SK-N-SH treated with all-trans-retinoic acid at 6 μM for 48 hours (cell line): Measurements from ENCODE around the gene TADA2B.

ENCODE experiments used
- ATAC-seq: fragments of 200-7000 bp; cut with Tn5 transposase; 3 replicates; pipeline ENCODE4 v1.9.1; 2020; ENCODE audit warnings: mild to moderate bottlenecking, moderate library complexity
- ARNTL ChIP-seq: fragments of 450-650 bp; formaldehyde crosslinking; IDR thresholded peaks from 2 replicates; pipeline ENCODE4 v1.5.0; 2020; ENCODE audit warnings: low read depth, mild to moderate bottlenecking, moderate library complexity, borderline replicate concordance
- BACH2 ChIP-seq: fragments of 250-450 bp; sonication (Bioruptor Pico); IDR thresholded peaks from 2 replicates; pipeline ENCODE4 v1.9.0; 2021; ENCODE audit warnings: mild to moderate bottlenecking, borderline replicate concordance
- CREB5 ChIP-seq: fragments of 250-450 bp; sonication (Bioruptor Pico); IDR thresholded peaks from 2 replicates; pipeline ENCODE4 v1.5.1; 2020; ENCODE audit warnings: low read depth, mild to moderate bottlenecking, moderate library complexity
- CSDC2 ChIP-seq: fragments of 250-450 bp; sonication (Bioruptor Pico); IDR thresholded peaks from 2 replicates; pipeline ENCODE4 v1.5.0; 2020; ENCODE audit warnings: mild to moderate bottlenecking, moderate library complexity
- CSRNP3 ChIP-seq: fragments of 250-450 bp; sonication (Bioruptor Pico); IDR thresholded peaks from 2 replicates; pipeline ENCODE4 v1.5.1; 2021; ENCODE audit warnings: mild to moderate bottlenecking, moderate library complexity
- GLIS3 ChIP-seq: fragments of 250-450 bp; sonication (Bioruptor Pico); IDR thresholded peaks from 2 replicates; pipeline ENCODE4 v1.5.0; 2020; ENCODE audit warnings: mild to moderate bottlenecking, moderate library complexity
- ISL1 ChIP-seq: fragments of 250-450 bp; sonication (Bioruptor Pico); IDR thresholded peaks from 2 replicates; pipeline ENCODE4 v2.1.2; 2022; ENCODE audit warnings: mild to moderate bottlenecking, moderate library complexity
- OSR1 ChIP-seq: fragments of 250-450 bp; sonication (Bioruptor Pico); IDR thresholded peaks from 2 replicates; pipeline ENCODE4 v1.8.0; 2022; ENCODE audit warnings: moderate library complexity, mild to moderate bottlenecking, inconsistent platforms
- PATZ1 ChIP-seq: fragments of 250-450 bp; sonication (Bioruptor Pico); IDR thresholded peaks from 2 replicates; pipeline ENCODE4 v1.8.0; 2020; ENCODE audit warnings: mild to moderate bottlenecking, moderate library complexity, borderline replicate concordance
- POU6F1 ChIP-seq: fragments of 250-450 bp; sonication (Bioruptor Pico); IDR thresholded peaks from 2 replicates; pipeline ENCODE4 v1.8.0; 2021; ENCODE audit warnings: low read depth, mild to moderate bottlenecking, moderate library complexity, borderline replicate concordance
- PPARA ChIP-seq: fragments of 250-450 bp; sonication (Bioruptor Pico); IDR thresholded peaks from 2 replicates; pipeline ENCODE4 v1.5.0; 2020; ENCODE audit warnings: mild to moderate bottlenecking, borderline replicate concordance
- RARB ChIP-seq: fragments of 250-450 bp; sonication (Bioruptor Pico); IDR thresholded peaks from 2 replicates; pipeline ENCODE4 v1.8.0; 2021; ENCODE audit warnings: mild to moderate bottlenecking, moderate library complexity
- SNAI2 ChIP-seq: fragments of 250-450 bp; sonication (Bioruptor Pico); IDR thresholded peaks from 2 replicates; pipeline ENCODE4 v1.5.0; 2020; ENCODE audit warnings: mild to moderate bottlenecking, moderate library complexity
- TCF4 ChIP-seq: fragments of 250-450 bp; sonication (Bioruptor Pico); IDR thresholded peaks from 2 replicates; pipeline ENCODE4 v1.8.0; 2021; ENCODE audit warnings: mild to moderate bottlenecking, moderate library complexity, borderline replicate concordance
- TOX ChIP-seq: fragments of 250-450 bp; sonication (Bioruptor Pico); IDR thresholded peaks from 2 replicates; pipeline ENCODE4 v1.8.0; 2021; ENCODE audit warnings: mild to moderate bottlenecking, moderate library complexity, borderline replicate concordance
- TSHZ2 ChIP-seq: fragments of 250-450 bp; sonication (Bioruptor Pico); IDR thresholded peaks from 2 replicates; pipeline ENCODE4 v1.5.0; 2020; ENCODE audit warnings: mild to moderate bottlenecking, moderate library complexity
- ZC3H10 ChIP-seq: fragments of 250-450 bp; sonication (Bioruptor Pico); IDR thresholded peaks from 2 replicates; pipeline ENCODE4 v1.5.1; 2021; ENCODE audit warnings: mild to moderate bottlenecking, moderate library complexity
- ZFP3 ChIP-seq: fragments of 250-450 bp; sonication (Bioruptor Pico); IDR thresholded peaks from 2 replicates; pipeline ENCODE4 v1.5.0; 2020; ENCODE audit warnings: mild to moderate bottlenecking, moderate library complexity
- ZNF565 ChIP-seq: fragments of 450-650 bp; formaldehyde crosslinking; conservative IDR thresholded peaks from 2 replicates; pipeline ENCODE4 v1.5.0; 2020; ENCODE audit warnings: low read depth, mild to moderate bottlenecking, moderate library complexity
- ZNF70 ChIP-seq: fragments of 450-650 bp; formaldehyde crosslinking; IDR thresholded peaks from 2 replicates; pipeline ENCODE4 v1.5.0; 2020; ENCODE audit warnings: mild to moderate bottlenecking, moderate library complexity
- ZNF8 ChIP-seq: fragments of 450-650 bp; formaldehyde crosslinking; IDR thresholded peaks from 2 replicates; pipeline ENCODE4 v1.5.0; 2020; ENCODE audit warnings: mild to moderate bottlenecking, moderate library complexity

Gene TADA2B

GRCh38 chr4:7042503-7043283 is 479 bp upstream of the TADA2B start:
- TF ChIP-seq ZFP3 (CRISPR knock-in tag), result peak; percentile 13; the same call in 1 of the 2 replicates
- TF ChIP-seq ZNF70 (CRISPR knock-in tag), result peak; percentile 82
- TF ChIP-seq CREB5 (CRISPR knock-in tag), result no peak
- TF ChIP-seq TSHZ2 (CRISPR knock-in tag), result no peak
- no peak for TF ChIP-seq TCF4
- peak; percentile 94 for ATAC-seq

GRCh38 chr4:7044137-7044930 is 1.2 kb downstream of the TADA2B start:
- TF ChIP-seq SNAI2 (CRISPR knock-in tag) (no peak), RARB (no peak), ZNF8 (CRISPR knock-in tag) (no peak), ISL1 (CRISPR knock-in tag) (no peak), CSDC2 (no peak), ZFP3 (CRISPR knock-in tag) (no peak), OSR1 (CRISPR knock-in tag) (no peak), GLIS3 (CRISPR knock-in tag) (no peak), ARNTL (CRISPR knock-in tag) (no peak), CREB5 (CRISPR knock-in tag) (no peak), POU6F1 (CRISPR knock-in tag) (no peak), PATZ1 (CRISPR knock-in tag) (no peak), ZC3H10 (CRISPR knock-in tag) (no peak), CSRNP3 (no peak), ZNF70 (CRISPR knock-in tag) (no peak), TSHZ2 (CRISPR knock-in tag) (no peak), TOX (CRISPR knock-in tag) (no peak), BACH2 (no peak), PPARA (no peak), ZNF565 (CRISPR knock-in tag) (no peak)
- no peak for ATAC-seq
